ENCODE measurements around the gene LRP1B. TPM values are rescaled to one million over a fixed set of nuclear protein-coding genes. Genes with fewer than 3 reads are reported as not detected.
A peak's percentile ranks its signal among the peaks of the same experiment; 100 is the strongest.

Gene LRP1B
- polyA plus RNA-seq, 1 of the 3 experiments (the other 2 are of a cell fraction): 0.28 TPM

DNA sequence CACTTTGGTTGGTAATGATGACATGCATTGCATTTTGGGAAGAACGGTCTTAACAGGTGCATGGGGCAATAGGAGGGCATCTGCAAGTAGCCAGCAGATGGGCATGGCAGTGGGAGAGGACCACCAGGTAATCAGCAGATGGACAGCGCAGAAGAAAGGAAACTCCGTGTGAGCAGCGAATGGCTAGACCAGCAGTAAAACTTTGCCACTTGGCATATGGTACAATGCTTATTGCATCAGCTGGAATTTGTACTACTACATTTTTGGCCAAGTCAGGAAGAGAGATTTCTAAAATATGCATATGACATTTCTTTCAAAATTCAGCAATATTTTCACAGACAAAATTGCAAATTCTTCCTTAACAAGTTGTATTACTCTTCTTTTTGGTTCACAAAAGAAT, 768.5 kb downstream of the LRP1B start:
- ChIA-PET CTCF (interaction anchor here (0.6 kb wide), 1 partner anchor 729 kb away, joined by 3 read pairs; no protein-coding TSS in a partner anchor), POLR2A (no interaction called here)
- Histone ChIP-seq H3K27ac (ENCODE audit: low read depth in 2 of 2, low read length in 1 of 2) (no peak overlapping the region), H3K27me3 (ENCODE audit: insufficient read depth) (no peaks in the 10 kb centered on the region), H3K4me2 (no peak overlapping the region), H2AFZ (ENCODE audit: low read depth) (no peak overlapping the region), H3K4me3 (ENCODE audit: low read depth in 2 of 2, low read length in 1 of 2) (no peak overlapping the region), H4K20me1 (ENCODE audit: insufficient read depth) (no peaks in the 10 kb centered on the region), H3K36me3 (replicated peaks in 1 of 2; ENCODE audit: control insufficient read depth in 1 of 2, insufficient read depth in 2 of 2, low read length in 1 of 2) (no peaks in the 10 kb centered on the region), H3K9me2 (no peaks in the 10 kb centered on the region), H3K79me2 (ENCODE audit: insufficient read depth) (no peaks in the 10 kb centered on the region), H3K9me3 (no peaks in the 10 kb centered on the region), H3K9ac (no peak overlapping the region), H3F3A (replicated peaks; ENCODE audit: insufficient read depth) (no peaks in the 10 kb centered on the region), H3K4me1 (ENCODE audit: control insufficient read depth in 1 of 2, insufficient read depth in 2 of 2, low read depth in 1 of 2, low read length in 1 of 2) (no peaks in the 10 kb centered on the region)
- TF ChIP-seq, protein P1, sequence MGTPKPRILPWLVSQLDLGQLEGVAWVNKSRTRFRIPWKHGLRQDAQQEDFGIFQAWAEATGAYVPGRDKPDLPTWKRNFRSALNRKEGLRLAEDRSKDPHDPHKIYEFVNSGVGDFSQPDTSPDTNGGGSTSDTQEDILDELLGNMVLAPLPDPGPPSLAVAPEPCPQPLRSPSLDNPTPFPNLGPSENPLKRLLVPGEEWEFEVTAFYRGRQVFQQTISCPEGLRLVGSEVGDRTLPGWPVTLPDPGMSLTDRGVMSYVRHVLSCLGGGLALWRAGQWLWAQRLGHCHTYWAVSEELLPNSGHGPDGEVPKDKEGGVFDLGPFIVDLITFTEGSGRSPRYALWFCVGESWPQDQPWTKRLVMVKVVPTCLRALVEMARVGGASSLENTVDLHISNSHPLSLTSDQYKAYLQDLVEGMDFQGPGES (IDR thresholded peaks at IDR 0.05; ENCODE audit: low read depth, low read length): no peak
- TF ChIP-seq FOXJ3 (CRISPR knock-in tag; IDR thresholded peaks at IDR 0.05) (no peak), TCF12 (IDR thresholded peaks at IDR 0.05) (no peak)
- WGBS (ENCODE audit: low lambda C conversion rate): 93% methylated on average over 4 of the region's 4 CpGs
- no peak for DNase-seq

DNA sequence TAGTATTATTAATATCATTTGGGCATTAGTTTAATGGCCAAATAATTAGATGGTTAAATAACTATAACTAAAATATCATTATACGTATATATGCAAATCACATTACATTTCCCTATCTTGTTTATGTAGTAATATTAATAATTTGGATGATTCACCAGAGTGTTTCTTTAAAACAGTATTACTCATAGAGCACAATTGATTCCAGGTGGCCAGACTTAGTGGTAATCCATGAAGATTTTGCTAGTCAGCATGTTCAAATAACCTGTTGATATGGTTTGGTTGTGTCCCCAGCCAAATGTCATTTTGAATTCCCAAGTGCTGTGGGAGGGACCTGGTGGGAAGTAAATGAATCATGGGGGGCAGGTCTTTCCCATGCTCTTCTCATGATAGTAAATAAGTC, 782.3 kb downstream of the LRP1B start:
- H3K36me3 ChIP-seq (replicated peaks in 1 of 2; ENCODE audit: control insufficient read depth in 1 of 2, insufficient read depth in 2 of 2, low read length in 1 of 2): no peaks in the 10 kb centered on the region
- H3K4me1 ChIP-seq (ENCODE audit: control insufficient read depth in 1 of 2, insufficient read depth in 2 of 2, low read depth in 1 of 2, low read length in 1 of 2): no peaks in the 10 kb centered on the region
- H3K27me3 ChIP-seq (ENCODE audit: insufficient read depth): no peaks in the 10 kb centered on the region
- H3K9me3 ChIP-seq: no peaks in the 10 kb centered on the region
- no peaks in the 10 kb centered on the region; the same call in 1 of the 2 replicates for H3K9me2 ChIP-seq
- no peaks in the 10 kb centered on the region for H4K20me1 ChIP-seq (ENCODE audit: insufficient read depth)
- no peak overlapping the region for H2AFZ ChIP-seq (ENCODE audit: low read depth)
- no peak overlapping the region for H3K27ac ChIP-seq (ENCODE audit: low read depth in 2 of 2, low read length in 1 of 2)
- no peaks in the 10 kb centered on the region for H3K79me2 ChIP-seq (ENCODE audit: insufficient read depth)
- TF ChIP-seq RXRA (IDR thresholded peaks at IDR 0.05; ENCODE audit: borderline replicate concordance, low read depth) (no peak), EP300 (IDR thresholded peaks at IDR 0.05; ENCODE audit: borderline replicate concordance in 1 of 2, low read depth in 1 of 2, low read length in 1 of 2) (0 out of 4 replicates have a peak, but pooled peaks of 1 of the 2 experiments have one; percentile 10), SIN3A (IDR thresholded peaks at IDR 0.05; ENCODE audit: borderline replicate concordance, low read depth, low read length) (no peak), TCF12 (IDR thresholded peaks at IDR 0.05) (peak; percentile 85), FOSL2 (IDR thresholded peaks at IDR 0.05; ENCODE audit: borderline replicate concordance, low read depth) (peak; percentile 66), JUND (IDR thresholded peaks at IDR 0.05) (peak; percentile 49; the same call in 1 of the 2 replicates)
- TF ChIP-seq, protein P2, sequence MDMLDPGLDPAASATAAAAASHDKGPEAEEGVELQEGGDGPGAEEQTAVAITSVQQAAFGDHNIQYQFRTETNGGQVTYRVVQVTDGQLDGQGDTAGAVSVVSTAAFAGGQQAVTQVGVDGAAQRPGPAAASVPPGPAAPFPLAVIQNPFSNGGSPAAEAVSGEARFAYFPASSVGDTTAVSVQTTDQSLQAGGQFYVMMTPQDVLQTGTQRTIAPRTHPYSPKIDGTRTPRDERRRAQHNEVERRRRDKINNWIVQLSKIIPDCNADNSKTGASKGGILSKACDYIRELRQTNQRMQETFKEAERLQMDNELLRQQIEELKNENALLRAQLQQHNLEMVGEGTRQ (IDR thresholded peaks at IDR 0.05; ENCODE audit: borderline replicate concordance, low read depth, low read length): no peak
- no peak overlapping the region for H3K4me2 ChIP-seq
- ChIA-PET POLR2A (no interaction called here), CTCF (no interaction called here)
- DNase-seq: no peak
- 64% methylated on average over 1 of the region's 1 CpG for WGBS (ENCODE audit: low lambda C conversion rate)
- no peak overlapping the region for H3K4me3 ChIP-seq (ENCODE audit: low read depth in 2 of 2, low read length in 1 of 2)
- no peaks in the 10 kb centered on the region for H3F3A ChIP-seq (replicated peaks; ENCODE audit: insufficient read depth)
- no peak overlapping the region for H3K9ac ChIP-seq

DNA sequence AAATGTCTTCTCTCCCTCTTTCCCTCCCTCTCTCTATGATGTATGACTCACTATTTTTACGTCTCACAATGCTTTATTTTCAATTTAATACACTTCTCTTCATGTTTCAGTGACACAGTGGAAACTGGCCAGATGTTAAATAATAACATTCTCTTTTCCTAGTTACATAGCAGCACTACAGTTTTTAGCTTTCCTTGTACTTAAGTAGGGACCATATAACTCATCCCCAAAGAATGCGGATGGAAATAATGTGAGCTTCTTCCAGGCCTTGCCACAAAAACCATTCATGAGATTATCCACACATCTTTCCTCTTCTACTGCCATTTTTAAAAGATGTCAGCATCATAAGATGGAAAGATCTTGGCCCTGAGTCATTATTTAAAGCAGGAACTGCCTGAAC, 789.4 kb downstream of the LRP1B start:
- peak overlapping the region; percentile 43; the same call in 1 of the 2 replicates for H3K4me2 ChIP-seq
- no peaks in the 10 kb centered on the region for H3K79me2 ChIP-seq (ENCODE audit: insufficient read depth)
- no peaks in the 10 kb centered on the region for H3K9me2 ChIP-seq
- no peak overlapping the region for H3K4me3 ChIP-seq (ENCODE audit: low read depth in 2 of 2, low read length in 1 of 2)
- H3K27me3 ChIP-seq (ENCODE audit: insufficient read depth): no peaks in the 10 kb centered on the region
- H3K9ac ChIP-seq: peak overlapping the region; percentile 5; the same call in 1 of the 2 replicates
- no peak for DNase-seq
- ChIA-PET CTCF (interaction anchor here (0.8 kb wide), 1 partner anchor 17 kb away, joined by 3 read pairs; no protein-coding TSS in a partner anchor), POLR2A (no interaction called here)
- H3K9me3 ChIP-seq: no peaks in the 10 kb centered on the region
- H4K20me1 ChIP-seq (ENCODE audit: insufficient read depth): no peaks in the 10 kb centered on the region
- H3K27ac ChIP-seq (ENCODE audit: low read depth in 2 of 2, low read length in 1 of 2): peak overlapping the region; percentile 11 to 90; a peak in 3 of 4 replicates
- WGBS (ENCODE audit: low lambda C conversion rate): 24% methylated on average over 2 of the region's 2 CpGs
- H3F3A ChIP-seq (replicated peaks; ENCODE audit: insufficient read depth): peaks cover 19% of the 10 kb centered on the region
- 0 out of 2 replicates have a peak overlapping the region, but pooled peaks have one; percentile 20 for H2AFZ ChIP-seq (ENCODE audit: low read depth)
- H3K4me1 ChIP-seq (ENCODE audit: control insufficient read depth in 1 of 2, insufficient read depth in 2 of 2, low read depth in 1 of 2, low read length in 1 of 2): peaks cover 0 to 9% of the 10 kb centered on the region in 2 experiments; a peak in 2 of 4 replicates
- H3K36me3 ChIP-seq (replicated peaks in 1 of 2; ENCODE audit: control insufficient read depth in 1 of 2, insufficient read depth in 2 of 2, low read length in 1 of 2): no peaks in the 10 kb centered on the region
- TF ChIP-seq GATA2 (CRISPR knock-in tag; IDR thresholded peaks at IDR 0.05) (no peak), RXRA (IDR thresholded peaks at IDR 0.05; ENCODE audit: borderline replicate concordance, low read depth) (no peak; the same call in 1 of the 2 replicates), MEF2A (IDR thresholded peaks at IDR 0.05; ENCODE audit: borderline replicate concordance, low read depth) (no peak), MXI1 (IDR thresholded peaks at IDR 0.05; ENCODE audit: low read depth, low read length) (no peak), NRF1 (IDR thresholded peaks at IDR 0.05; ENCODE audit: low read depth, low read length) (no peak), FOXJ3 (CRISPR knock-in tag; IDR thresholded peaks at IDR 0.05) (no peak), YY1 (IDR thresholded peaks at IDR 0.05; ENCODE audit: low read depth) (peak; percentile 71; the same call in 1 of the 2 replicates), GABPA (IDR thresholded peaks at IDR 0.05; ENCODE audit: low read depth) (no peak), SIN3A (IDR thresholded peaks at IDR 0.05; ENCODE audit: borderline replicate concordance, low read depth, low read length) (peak; percentile 74; the same call in 1 of the 2 replicates), SMC3 (IDR thresholded peaks at IDR 0.05; ENCODE audit: low read depth, low read length) (no peak), POLR2AphosphoS5 (IDR thresholded peaks at IDR 0.05; ENCODE audit: low read depth, low read length) (peak; percentile 45; the same call in 1 of the 2 replicates)
- TF ChIP-seq, protein P3, sequence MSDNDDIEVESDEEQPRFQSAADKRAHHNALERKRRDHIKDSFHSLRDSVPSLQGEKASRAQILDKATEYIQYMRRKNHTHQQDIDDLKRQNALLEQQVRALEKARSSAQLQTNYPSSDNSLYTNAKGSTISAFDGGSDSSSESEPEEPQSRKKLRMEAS (IDR thresholded peaks at IDR 0.05; ENCODE audit: low read depth): 0 out of 2 replicates have a peak, but pooled peaks have one; percentile 35
- TF ChIP-seq, protein P1 (IDR thresholded peaks at IDR 0.05; ENCODE audit: low read depth, low read length): no peak
